Germinal center (tissue), 1 donor: Measurements from ENCODE around the gene RCBTB1.
"Not testable (repeated sequence)": the region's sequence is repeated elsewhere in the genome, so short reads cannot be mapped to it uniquely, and the experiment has no call there.

Experiments
- DNase-seq: peaks from one replicate; pipeline ENCODE4 v3.0.0; 2012; ENCODE audit warnings: mixed read lengths, low spot score

The RCBTB1 gene

DNA sequence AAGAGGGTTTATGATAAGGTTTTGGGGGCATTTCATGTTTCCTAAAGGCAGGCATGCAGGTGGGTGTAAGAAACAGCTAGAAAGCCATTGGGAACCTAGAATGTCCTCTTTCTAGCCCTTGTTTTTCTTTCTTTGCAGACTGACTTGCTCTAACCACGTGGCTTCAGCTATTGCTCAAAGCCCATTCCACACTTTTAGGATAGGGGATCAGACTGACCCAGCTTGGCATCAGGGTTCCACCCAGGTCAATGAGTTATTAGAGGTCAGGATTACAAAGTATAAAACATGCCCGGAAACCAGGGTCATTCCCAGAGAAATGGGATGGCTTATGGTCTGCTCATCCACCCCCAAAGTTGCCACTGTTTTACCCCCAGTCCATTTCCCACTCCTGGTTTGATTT, 72.8 kb downstream of the RCBTB1 start:
- no peak for DNase-seq

DNA sequence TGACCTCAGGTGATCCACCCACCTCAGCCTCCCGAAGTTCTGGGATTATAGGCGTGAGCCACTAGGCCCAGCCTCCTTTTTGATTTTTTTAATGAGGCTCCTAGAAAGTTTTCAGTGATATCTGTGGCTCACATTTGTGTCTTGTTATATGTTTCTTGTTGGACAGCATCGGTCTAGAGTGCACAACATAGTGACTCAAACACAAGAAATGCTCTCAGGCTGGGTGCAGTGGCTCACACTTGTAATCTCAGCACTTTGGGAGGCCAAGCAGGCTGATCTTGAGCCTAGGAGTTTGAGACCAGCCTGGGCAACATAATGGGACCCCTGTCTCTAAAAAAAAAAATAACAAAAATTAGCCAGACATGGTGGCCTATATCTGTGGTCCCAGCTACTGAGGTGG, 81.4 kb downstream of the RCBTB1 start:
- DNase-seq: no peak

DNA sequence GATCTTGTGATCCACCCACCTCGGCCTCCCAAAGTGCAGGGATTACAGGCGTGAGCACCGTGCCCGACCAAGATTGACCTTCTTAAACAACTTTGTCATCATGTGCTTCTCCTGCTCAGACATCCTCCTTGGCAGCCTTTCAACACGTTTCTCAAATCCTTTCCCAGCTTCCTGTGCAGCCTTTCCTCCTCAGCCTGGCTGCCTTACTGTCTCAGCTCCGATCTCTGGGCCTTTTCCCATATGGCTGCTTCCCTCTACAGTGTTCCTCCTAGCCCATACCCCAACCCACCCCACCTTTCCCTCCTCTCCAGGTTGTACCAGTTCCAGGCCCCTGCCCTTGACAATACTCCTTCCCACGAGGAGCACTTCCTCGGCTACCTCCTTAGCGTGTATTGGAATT, 82.4 kb downstream of the RCBTB1 start:
- DNase-seq: no peak

DNA sequence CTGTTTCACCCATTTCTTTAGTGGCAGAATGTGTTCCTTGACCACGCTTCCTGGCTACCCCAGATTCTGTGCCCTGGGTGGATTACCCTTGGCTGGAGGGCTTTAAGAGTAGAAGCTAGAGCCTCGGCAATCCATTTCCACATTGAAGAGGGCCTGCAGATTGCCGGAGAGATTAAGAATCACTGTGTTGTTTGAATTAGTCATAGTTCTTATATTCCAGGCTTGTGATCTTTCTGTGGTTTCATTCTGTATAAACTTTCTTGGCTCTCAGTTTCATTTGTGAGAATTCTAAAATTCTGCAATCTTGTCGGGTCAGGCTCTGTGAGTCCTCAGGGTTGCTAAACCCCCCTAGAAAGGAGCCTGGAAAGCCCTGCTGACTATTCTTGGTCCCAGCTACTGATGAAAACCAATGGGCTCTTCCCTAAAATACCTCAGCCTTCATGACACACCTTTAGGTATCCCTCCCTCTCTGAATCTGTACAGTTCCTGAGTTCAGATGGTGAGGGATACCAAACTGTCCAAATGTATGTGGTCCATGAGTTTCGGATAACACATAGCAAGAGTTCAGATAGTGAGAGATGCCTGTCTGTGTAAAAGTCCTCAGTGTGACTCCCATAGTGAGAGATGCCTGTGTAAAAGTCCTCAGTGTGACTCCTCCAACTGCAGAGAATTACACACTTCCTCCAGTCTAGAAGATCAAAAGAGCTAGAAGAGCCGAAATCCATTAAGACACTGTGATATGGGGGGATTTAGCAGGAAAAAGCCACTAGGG, 85.3 kb downstream of the RCBTB1 start:
- DNase-seq: no peak

DNA sequence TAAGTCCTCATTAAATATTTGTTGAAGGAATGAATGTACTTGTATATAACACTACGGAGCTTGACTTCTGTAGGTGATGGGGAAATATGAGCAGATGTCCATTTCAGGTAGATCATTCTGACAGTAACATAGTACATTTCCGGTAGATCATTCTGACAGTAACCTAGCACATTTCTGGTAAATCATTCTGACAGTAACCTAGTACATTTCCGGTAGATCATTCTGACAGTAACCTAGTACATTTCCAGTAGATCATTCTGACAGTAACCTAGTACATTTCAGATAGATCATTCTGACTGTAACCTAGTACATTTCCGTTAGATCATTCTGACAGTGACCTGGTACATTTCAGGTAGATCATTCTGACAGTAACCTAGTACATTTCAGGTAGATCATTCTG, 87.2 kb downstream of the RCBTB1 start:
- no peak for DNase-seq

DNA sequence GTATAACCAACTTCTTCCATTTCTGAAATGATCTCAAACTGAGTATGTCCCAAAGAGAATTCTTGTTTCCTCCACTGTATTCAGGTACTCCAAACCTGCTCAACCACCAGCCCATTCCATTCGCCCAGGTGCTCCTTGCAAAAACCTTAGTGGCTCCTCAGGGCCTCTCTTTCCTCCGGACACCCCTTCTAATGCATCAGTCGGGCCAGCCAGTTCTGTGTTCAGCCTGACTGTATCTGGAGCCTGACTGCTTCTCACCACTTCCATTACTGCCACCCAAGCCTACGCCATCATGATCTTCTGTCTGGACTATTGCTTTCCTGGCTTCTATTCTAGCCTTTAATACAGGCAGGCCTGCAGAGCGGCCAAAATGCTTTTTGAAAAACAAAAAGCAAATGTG, 88.1 kb downstream of the RCBTB1 start:
- DNase-seq: no peak

DNA sequence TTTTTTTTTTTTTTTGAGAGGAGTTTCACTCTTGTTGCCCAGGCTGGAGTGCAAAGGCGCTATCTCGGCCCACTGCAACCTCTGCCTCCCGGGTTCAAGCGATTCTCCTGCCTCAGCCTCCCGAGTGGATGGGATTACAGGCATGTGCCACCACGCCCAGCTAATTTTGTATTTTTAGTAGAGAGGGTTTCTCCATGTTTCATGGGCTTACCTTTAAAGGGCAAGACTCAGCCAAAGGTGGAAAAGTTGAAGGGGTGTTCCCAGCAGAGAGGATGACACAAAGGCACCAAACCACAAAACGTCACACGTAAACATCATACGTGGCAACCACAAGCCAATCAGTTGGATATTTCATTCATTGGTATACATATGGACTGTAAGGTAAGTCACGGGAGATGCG, 88.5 kb downstream of the RCBTB1 start:
- not testable (repeated sequence) for DNase-seq

DNA sequence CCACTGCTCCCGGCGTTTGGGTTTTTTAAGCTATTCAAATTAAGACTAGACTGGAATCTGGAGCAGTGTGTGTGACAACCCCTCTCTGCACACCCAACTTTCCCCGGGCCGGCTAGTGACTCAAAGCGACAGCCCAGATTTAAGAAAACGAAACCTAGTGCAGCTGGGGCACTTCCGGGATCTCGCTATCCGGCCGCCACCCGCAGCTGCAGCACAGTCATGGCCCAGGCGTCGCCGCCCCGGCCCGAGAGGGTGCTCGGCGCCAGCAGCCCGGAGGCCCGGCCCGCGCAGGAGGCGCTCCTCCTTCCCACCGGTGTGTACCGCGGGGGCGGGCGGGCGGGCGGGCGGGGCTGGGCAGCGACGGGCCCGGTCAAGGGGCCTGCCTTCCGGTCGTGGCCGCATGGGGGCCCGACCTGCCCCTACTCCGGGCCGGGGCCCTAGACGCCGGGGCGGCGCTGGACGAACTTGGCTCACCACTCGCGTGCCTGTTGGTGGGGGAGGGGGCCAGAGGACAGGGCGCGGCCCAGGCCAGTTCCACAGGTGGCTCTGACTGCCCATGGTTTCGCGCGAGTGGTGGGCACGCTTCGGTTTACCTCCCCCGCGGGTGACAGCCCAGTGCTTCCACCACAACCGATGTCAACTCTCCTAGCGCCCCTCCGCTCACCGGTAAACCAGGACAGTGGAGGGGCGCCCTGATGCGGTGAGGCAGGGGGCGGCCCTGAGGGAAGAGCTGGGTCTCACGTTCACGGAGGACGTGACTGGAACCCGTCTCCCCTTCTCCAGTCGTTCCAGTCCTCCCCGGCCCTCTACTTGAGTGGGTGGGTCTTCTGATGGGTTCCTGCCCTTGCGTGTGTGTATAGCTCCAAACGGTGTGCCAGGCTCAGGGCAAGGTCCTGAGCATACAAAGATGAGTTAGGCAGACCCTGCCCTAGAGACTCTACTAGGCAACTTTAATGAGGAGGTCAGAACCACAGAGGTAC, 89.3 kb downstream of the RCBTB1 start, which contains the start of gene PHF11:
TSS of gene PHF11 (plus strand) at position 171 of the 980 bp plus-strand sequence. CDS start at position 220, 49 bp downstream.
- DNase-seq: peak; percentile 88

DNA sequence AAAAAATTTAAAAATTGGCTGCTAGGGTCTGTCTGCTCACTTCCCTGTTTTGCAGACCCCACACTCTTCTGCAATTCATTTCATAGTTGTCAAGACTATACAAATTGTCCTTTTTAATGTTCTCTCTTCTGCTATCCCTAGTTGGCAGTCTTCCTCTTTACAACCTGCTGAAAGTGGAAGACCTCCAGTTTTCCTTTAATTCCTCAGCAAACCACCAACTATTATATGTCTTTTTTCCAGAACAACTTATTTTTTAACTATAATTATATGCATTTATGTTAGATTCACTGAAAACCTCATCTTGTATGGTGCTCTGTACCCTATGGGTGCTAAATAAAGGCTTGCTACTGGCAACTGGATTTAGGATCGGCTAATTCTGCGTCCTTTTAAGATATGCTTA, 90.7 kb downstream of the RCBTB1 start:
- DNase-seq: no peak

DNA sequence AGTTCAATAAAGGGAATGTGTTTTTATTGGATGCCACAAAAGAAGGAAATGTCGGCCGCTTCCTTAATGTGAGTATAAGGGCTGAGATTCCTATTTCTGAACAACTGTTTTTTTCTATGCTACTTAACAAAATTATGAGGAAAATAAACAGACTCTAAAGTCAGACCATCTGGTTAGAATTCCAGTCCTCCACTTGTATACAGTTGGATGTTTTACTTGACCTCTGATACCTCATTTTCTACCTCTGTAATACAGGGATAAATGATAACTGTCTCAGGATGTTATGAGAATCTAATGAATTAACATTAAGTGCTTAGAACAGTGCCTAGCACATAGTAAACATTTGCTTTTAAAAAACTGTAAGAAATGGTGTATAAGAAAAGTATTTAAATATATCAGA, 96.8 kb downstream of the RCBTB1 start:
- no peak for DNase-seq
